Activated CD4-positive, CD25-positive, alpha-beta regulatory T cell treated with anti-CD3 and anti-CD28 coated beads, Interleukin-2, amount 50 U/mL, for 72 hours (primary cell): Measurements from ENCODE around the gene XG.
"Not testable (repeated sequence)": the region's sequence is repeated elsewhere in the genome, so short reads cannot be mapped to it uniquely, and the experiment has no call there.

ENCODE experiments used
- DNase-seq: peaks from one replicate; pipeline ENCODE4 v3.0.0; 2021

XG gene

DNA sequence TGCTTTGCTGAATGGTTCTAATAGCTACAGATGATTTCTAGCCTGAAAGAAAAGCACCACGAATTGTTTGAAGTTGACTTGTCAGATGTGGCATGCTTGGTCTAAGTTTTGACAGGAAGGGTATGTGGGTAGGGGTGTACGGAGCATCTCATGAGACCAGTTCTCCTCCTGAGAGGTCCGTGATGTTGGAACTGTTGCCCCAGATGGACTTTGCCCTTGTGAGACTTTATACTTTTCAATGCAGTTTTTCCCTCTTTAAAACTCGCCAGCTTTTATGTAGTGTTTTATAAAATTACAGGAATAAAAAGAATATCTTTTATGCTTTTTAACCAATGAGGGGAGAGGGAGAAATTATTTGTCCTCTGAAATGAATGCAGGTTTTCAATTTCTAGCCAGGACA is 16.6 kb upstream of the XG start:
- DNase-seq: no peak

DNA sequence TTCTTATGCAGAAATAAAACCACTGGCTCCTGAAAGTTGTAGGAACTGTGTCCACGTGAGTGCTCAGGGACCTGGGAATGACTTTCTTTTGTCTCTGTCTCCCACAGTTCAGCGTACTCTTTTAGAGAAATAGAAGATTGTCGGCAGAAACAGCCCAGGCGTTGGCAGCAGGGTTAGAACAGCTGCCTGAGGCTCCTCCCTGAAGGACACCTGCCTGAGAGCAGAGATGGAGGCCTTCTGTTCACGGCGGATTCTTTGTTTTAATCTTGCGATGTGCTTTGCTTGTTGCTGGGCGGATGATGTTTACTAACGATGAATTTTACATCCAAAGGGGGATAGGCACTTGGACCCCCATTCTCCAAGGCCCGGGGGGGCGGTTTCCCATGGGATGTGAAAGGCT is 11.2 kb upstream of the XG start:
- DNase-seq: no peak

DNA sequence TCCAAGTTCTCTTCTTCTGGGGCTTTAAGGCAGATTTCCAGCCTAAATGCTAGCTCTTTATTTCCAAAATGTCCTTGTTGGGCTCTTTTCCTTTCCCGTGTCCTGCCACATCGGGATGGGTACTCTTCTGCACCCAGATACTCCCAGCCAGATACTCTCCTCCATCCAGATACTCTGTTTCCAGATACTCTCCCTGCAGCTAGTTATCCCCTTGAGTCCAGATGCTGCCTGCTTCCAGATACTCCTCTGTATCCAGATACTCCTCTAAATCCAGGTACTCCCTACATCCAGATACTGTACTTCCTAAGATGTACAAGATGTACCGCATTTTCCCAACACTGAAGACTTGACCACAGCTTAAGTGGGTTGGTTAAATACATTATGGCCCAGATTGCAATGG is 10.5 kb upstream of the XG start:
- no peak for DNase-seq

DNA sequence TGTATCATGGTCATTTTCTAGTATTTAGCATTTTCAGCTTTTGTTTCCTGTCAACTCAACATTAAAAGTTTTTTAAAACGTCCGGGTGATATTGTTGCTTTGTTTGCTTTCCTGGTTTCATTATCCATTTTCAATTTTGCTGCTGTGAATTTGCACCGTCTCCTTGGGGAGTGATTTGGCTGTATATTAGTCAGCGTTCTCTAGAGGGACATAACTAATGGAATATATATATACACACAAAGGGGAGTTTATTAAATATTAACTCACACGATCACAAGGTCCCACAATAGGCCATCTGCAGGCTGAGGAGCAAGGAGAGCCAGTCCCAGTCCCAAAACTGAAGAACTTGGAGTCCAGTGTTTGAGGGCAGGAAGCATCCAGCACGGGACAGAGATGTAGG is 5.6 kb upstream of the XG start:
- not testable (repeated sequence) for DNase-seq

DNA sequence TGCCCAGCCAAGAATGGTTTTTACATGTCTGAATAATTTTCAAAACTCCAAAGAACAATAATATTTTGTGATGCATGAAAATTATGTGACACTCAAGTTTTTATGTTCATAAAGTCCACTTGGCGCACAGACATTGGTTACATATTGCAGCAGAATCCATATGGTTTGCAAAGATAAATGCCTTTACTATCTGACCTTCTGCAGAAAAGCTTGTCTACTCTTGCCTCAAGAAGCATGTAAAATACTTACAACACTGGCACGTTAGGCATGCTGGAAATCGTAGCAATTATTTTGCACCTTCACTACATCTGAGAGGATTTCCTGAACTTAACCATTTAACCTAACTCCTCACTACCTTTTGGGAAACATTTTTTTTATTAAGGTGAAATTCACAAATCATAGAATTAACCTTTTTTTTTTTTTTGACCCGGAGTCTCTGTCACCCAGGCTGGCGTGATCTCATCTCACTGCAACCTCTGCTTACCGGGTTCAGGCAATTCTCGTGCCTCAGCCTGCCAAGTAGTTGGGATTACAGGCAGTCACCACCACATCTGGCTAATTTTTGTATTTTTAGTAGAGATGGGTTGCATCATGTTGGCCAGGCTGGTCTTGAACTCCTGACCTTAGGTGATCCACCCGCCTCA is 3.5 kb upstream of the XG start:
- no peak for DNase-seq

DNA sequence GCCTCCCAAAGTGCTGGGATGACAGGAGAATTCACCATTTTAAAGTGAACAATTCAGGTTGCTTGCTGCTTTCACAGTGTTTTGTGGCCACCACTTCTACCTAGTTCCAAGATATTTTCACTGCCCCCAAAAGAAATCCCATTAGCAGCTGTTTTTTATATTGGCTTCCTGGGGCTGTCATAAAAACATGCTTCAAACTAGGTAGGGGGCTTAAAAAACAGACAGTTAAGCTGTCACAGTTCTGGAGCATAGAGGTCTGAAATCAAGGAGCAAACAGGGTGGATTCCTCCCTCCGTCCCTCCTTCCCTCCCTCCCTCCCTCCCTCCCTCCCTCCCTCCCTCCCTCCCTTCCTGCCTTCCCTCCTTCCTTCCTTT is 3.0 kb upstream of the XG start:
- DNase-seq: no peak

DNA sequence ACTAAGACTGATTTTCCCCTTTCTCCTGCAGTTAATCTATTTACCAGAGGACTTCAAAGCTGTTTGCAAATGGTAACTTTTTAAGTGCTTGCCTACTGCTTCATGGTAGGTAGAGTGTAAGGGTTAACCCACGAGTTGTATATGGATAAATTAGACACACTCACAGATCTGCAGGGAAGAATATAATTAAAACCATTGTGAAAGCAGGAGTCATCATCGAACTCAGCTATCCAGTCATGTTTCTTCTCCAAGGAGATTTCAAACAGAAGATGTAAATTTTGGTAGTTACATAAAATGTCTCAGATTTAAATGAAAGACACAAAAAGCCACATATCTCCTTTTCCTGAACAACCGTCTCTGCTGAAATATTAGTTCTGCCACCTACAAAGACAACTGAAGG is 549 bp upstream of the XG start:
- no peak for DNase-seq

DNA sequence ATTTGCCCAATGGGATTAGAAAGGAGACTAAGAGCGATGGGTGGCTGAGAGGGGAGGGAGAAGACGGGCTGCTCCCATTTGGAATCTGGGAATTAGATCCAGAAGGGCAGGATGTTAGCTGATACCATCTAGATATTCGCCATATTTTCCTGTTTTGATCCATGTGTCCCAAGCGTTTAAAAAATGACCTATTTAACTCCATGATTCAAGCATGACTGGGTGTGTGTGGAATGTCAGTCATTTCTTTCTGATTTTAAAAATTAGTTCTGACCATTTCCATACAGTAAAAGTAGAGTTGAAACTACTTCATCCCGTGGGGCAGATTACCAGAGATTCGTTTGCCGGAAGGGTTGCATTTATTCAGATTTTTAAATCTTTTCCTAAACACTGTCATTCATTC is 601 bp downstream of the XG start:
- DNase-seq: not testable (repeated sequence)

DNA sequence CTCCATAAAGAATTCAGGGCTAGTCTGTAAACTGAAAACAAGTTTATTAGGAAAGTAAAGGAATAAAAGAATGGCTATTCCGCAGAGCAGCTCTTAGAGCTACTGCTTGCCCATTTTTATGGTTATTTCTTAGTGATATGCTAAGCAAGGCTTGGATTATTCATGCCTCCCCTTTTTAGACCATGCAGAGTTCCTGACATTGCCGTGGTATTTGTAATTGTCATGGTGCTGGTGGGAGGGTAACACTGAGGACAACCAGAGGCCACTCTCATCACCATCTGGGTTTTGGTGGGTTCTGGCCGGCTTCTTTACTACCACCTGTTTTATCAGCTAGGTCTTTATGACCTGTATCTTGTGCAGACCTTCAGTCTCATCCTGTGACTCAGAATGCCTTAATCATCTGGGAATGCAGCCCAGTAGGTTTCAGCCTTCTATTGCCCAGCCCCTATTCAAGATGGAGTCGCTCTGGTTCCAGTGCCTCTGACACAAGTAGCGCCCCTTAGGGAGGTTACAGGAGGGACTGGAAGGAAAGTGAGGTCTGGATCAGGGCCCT is 3.4 kb downstream of the XG start:
- not testable (repeated sequence) for DNase-seq

DNA sequence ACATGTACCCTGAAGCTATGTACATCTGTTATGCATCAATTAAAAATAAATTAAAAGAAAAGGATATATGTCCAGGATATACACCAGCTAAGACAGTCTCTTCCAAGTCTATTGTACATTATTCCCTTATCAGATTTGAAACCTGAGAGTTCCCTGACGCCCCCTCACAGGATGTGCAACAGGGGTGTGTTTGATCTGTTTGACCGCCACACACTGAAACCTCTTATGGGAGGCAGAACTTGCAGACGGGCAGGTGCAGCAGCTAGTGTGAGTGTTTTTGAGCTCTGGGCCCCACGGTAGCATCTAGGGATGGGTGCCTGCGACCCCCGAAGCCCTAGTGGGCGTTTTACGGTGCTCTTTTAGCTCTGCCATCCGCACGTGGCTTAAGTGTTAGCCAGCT is 4.7 kb downstream of the XG start:
- no peak for DNase-seq

DNA sequence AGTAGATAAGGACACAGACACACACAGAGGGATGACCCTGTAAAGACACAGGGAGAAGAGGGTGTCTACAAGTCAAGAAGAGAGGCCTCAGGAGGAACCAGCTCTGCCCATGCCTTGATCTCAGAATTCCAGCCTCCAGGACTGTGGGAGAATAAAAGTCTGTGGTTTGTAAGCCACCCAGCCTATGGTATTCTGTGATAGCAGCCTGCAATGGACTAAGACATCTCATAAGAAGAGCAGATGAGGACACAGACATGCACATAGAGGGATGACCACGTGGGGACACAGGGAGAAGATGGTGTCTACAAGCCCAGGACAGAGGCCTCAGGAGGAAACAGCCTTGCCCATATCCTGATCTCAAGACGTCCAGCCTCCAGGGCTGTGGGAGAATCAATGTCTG is 9.4 kb downstream of the XG start:
- no peak for DNase-seq

DNA sequence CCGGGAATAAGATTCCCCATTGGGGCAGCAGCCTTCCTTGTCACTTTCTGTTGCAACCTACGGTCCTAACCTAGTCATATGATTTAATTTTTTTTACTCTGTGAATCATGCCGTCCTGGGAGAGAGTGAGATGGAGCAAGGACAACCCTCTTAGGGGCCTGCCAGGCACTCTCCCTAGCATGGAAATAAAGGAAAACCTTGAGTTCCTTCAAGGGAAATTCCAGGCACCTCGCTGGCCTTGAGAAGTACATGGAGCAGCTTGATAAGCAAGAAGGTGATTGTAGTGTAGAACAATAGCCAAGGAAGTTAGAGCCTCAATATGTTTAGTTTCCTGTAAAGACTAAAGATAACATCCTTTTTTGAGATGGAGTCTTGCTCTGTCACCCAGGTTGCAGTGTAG is 10.8 kb downstream of the XG start:
- not testable (repeated sequence) for DNase-seq

DNA sequence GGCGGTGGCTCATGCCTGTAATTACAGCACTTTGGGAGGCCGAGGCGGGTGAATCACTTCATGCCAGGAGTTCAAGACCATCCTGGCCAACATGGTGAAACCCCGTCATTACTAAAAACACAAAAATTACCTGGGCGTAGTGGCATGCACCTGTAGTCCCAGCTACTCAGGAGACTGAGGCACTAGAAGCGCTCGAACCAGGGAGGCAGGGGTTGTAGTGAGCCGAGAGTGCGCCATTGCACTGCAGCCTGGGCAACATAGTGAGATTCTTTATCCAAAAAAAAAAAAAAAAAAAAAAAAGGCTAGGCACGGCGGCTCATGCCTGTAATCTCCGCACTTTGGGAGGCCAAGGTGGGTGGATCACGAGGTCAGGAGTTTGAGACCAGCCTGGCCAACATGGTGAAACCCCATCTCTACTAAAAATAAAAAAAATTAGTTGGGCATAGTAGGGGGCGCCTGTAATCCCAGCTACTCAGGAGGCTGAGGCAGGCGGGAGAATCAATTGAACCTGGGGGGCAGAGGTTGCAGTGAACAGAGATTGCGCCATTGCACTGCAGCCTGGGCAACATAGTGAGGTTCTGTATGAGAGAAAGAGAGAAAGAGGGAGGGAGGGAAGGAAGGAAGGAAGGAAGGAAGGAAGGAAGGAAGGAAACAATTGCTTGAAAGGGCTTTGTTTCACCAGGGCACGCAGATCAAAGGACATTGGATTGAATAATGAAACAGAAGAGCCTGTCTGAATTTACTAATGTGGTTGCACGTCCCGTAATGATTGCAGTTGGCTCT is 13.1 kb downstream of the XG start:
- DNase-seq: not testable (repeated sequence)

DNA sequence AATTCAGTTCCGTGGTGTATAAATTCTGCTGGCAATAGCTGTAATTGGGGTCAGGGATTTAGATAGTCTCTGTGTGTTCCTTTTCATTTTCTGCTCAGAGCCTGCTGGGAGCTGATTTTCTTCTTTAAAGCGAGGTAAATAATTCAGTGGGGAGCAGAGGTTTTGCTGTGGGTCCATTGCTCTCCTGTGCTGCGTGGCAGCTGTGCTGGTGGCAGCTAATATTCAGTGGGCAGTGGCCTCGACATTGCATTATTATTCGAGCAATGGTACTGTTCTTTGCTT is 13.7 kb downstream of the XG start:
- DNase-seq: no peak

DNA sequence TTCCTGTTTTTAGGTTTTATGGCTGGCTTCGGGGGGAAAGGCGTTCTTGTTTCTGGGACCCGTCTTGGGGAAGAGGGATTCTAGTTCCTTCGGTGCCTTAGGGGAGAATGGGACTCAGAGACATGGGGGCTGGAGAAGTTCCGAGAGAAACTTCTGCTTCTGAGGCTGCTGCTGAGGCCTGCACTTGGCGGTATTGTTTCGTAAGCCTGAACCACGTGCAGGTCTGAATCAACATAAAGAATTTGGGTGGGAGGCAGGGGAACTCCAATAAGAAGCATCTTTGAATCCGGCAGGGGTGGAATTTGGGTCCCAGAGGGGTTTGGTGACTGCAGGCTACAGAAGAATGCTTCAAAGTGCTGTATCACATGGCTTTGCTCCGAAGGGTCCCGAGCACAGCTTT is 15.1 kb downstream of the XG start:
- no peak for DNase-seq

DNA sequence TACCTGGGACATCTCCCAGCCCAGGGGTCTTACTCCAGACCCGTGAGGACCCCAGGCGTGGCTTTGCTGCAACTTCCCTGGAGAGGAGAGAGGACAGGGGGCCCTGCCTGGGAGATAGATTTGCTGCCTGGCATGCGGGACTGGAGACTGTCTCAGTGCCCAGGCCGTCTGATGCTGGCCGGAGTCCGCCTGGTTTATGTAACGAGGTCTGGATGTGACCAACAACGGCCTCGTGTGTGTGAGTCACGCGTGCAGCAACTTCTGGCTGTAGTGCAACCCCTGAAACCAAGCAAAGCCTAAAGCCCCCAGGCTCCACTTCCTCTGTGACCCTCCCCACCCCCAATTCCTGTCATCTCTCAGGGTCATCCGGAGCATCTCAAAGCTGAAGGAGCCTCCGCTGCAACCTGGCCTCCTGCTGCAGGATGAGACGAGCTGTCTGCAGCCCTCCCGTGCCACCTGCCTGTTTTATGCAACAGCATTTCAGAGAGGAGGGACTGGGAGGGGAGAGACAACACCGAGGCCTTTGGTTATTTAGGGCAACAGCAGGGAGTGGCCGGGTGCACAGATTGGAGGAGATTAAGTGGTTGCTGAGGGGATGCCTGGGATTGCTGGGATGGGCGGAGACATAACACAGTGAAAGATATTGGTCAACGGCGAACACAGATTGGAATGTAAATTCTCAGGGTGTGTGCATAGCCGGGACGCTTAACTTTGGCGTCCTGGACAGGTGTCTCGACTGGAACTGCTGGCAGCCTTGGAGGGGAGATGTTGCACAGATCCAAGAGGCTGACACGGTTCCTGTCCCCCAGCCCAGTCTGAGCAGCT is 16.0 kb downstream of the XG start:
- no peak for DNase-seq

DNA sequence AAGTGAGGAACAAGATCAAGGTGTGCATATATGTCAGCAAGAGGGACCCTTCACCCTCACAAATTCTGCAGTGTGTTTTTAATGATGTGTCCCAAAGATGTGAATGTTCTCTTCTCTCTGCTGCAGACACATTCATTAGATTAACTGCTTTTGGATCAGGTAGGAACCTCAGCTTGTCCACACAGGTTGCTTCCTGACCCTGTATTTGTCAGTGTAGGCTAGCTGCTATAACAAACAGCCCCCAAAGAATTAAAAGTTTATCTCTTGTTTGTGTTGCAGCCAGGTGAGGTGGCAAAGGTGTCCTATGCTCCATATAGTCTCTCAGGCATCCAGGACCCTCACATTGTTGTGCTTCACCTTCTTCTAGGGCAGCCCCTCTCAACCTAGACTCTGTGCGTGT is 17.8 kb downstream of the XG start:
- no peak for DNase-seq

DNA sequence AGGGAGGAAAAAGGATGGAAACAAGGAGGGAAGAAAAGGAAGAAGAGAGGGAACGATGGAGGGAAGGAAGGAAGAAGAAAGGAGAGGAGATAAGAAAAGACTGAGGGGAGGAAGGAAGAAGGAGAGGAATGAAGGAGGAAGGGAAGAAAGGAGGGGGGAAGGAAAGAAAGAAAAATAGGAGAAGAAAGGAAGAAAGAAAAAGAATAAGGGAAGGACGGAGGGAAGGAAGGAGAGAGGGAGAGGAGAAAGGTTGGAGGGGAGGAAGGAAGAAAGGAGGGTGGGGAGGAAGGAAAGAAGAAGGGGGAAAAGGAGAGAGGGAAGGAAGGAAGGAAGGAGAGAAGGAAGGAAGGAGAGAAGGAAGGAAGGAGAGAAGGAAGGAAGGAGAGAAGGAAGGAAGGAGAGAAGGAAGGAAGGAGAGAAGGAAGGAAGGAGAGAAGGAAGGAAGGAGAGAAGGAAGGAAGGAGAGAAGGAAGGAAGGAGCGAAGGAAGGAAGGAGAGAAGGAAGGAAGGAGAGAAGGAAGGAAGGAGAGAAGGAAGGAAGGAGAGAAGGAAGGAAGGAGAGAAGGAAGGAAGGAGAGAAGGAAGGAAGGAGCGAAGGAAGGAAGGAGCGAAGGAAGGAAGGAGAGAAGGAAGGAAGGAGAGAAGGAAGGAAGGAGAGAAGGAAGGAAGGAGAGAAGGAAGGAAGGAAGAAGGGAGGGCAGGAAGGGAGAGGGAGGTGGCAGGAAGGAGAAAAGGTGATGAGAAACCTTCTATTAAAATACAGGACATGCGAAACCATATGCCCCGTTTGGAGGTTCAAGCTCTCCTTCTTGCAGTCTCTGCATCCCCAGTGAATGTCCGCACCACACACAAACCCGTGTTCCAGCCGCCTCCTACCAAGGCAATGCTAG is 21.6 kb downstream of the XG start:
- not testable (repeated sequence) for DNase-seq

DNA sequence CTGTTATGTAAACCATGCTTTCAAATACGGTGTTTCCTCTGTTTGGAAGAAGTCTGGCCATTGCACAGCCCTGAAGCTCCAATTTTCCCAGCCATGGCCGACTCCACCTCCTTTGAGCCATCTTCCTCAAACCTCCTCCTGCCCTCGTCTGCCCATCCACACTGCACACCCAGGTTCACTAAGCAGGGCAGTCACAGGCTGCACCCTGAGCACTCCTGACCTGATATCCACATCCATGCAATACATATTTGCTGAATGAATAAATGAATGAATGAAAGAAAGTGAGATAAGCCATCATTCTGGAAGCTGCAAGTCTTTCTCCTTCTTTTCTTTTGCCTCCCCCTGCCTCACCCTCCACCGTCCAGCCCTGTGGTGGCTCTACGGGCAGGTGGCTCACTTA is 22.2 kb downstream of the XG start:
- DNase-seq: no peak

DNA sequence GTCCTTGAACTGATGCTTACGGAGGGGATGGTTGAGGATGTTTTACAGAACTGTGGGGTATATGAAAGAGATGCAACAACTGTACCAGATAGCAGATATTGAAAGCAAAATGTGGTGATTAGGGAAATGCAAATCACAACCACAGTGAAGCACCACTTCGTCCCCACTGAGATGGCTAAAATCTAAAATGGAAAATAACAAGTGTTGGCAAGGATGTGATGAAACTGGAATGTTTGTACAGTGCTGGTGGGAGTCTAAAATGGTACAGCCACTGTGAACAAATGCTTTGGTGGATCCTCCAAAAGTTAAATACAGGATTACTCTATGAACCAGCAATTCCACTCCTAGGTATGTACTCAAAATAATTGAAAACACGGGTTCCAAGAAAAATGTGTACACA is 22.9 kb downstream of the XG start:
- DNase-seq: no peak

DNA sequence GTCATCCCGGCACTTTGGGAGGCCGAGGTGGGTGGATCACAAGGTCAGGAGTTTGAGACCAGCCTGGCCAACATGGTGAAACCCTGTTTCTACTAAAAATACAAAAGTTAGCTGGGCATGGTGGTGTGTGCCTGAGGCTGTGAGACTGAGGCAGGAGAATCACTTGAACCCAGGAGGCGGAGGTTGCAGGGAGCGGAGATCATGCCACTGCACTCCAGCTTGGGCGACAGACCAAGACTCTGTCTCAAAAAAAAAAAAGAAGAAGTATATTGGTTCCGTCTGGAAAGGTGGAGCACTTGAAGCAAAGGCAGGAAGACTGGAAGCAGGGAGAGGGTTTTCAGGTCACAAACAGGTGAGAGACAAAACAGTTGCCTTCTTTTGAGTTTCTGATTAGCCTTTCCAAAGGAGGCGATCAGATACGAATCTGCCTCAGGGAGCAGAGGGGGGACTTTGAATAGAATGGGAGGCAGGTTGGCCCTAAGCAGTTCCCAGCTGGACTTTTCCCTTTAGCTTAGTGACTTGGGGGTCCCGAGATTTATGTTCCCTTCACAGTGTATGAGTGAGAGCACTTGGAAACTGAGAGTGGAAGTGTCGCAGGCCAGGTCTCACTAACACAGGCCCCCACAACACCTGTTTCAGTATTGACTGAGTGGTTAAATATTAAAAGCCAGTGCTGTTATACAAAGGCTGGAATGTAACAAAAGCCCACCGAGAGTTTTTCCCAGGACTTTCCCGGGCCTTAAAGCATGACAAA is 28.8 kb downstream of the XG start:
- not testable (repeated sequence) for DNase-seq

DNA sequence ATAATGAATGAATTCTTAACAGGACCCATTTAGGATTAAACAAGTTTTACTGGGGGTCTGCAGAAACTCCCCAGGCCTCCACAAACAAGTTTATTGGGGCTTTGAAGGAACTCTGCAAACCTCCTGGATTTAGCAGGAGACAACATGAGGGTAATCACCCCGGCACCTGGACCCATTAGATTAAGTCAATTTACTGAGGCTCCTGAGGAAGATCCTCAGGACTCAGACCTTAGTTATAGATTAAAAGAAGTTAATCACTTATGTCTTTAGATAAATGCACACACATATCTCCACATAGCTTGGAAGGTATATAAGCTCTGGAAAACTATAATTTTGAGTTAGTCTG is 29.4 kb downstream of the XG start:
- DNase-seq: no peak
